ENCODE data around the gene FLAD1.

Gene FLAD1

DNA sequence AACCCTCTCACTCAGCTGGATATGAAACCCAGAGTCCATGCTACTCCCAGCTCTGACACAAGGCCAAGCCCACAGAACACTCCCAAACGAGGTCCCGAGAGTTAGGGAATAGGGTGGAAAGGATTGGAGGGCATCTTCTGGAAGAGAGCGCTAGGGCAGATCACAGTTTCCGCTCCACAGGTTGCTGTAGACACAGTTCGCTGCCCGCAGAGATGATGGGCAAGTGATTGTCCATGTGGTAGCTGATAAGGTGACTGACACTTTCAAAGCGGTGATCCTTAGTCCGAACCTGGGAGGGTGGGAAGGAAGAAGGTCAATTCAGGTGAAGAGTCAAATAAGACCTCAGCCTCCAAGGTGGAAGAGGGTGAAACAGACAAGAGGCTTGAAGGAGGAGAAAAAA lies 19.5 kb upstream of the FLAD1 start:
- TF ChIP-seq CTCF (IDR thresholded peaks at IDR 0.05; ENCODE audit: low read length, missing control alignments), result no peak

GRCh38 chr1:154964359-154964758 lies 18.8 kb upstream of the FLAD1 start:
- no peak for TF ChIP-seq CTCF (IDR thresholded peaks at IDR 0.05; ENCODE audit: low read length, missing control alignments)
- no peak for DNase-seq (ENCODE audit: low read depth)
- no peak overlapping the region for H3K4me3 ChIP-seq (replicated peaks; ENCODE audit: low read depth, low read length)

More for the DNA sequence above, 19.5 kb upstream of the FLAD1 start:
- DNase-seq (ENCODE audit: low read depth), result no peak
- H3K4me3 ChIP-seq (replicated peaks; ENCODE audit: low read depth, low read length), result no peak overlapping the region

GRCh38 chr1:154966111-154966510 lies 17.0 kb upstream of the FLAD1 start:
- TF ChIP-seq CTCF (IDR thresholded peaks at IDR 0.05; ENCODE audit: low read length, missing control alignments), result no peak
- H3K4me3 ChIP-seq (replicated peaks; ENCODE audit: low read depth, low read length), result no peak overlapping the region
- no peak for DNase-seq (ENCODE audit: low read depth)

GRCh38 chr1:154967331-154967950 lies 15.7 kb upstream of the FLAD1 start:
- peak overlapping the region; percentile 83 for H3K4me3 ChIP-seq (replicated peaks; ENCODE audit: low read depth, low read length)
- no peak for DNase-seq (ENCODE audit: low read depth)
- no peak for TF ChIP-seq CTCF (IDR thresholded peaks at IDR 0.05; ENCODE audit: low read length, missing control alignments)

GRCh38 chr1:154968731-154969130 lies 14.4 kb upstream of the FLAD1 start:
- peak overlapping the region; percentile 83 for H3K4me3 ChIP-seq (replicated peaks; ENCODE audit: low read depth, low read length)
- TF ChIP-seq CTCF (IDR thresholded peaks at IDR 0.05; ENCODE audit: low read length, missing control alignments), result no peak
- DNase-seq (ENCODE audit: low read depth), result no peak

GRCh38 chr1:154969246-154969645 lies 13.9 kb upstream of the FLAD1 start:
- TF ChIP-seq CTCF (IDR thresholded peaks at IDR 0.05; ENCODE audit: low read length, missing control alignments), result no peak
- DNase-seq (ENCODE audit: low read depth), result no peak
- H3K4me3 ChIP-seq (replicated peaks; ENCODE audit: low read depth, low read length), result peak overlapping the region; percentile 83

- no peak for TF ChIP-seq CTCF (IDR thresholded peaks at IDR 0.05; ENCODE audit: low read length, missing control alignments)
- H3K4me3 ChIP-seq (replicated peaks; ENCODE audit: low read depth, low read length), result peak overlapping the region; percentile 83
- DNase-seq (ENCODE audit: low read depth), result no peak
These were observed 13.2 kb upstream of the FLAD1 start for GRCh38 chr1:154969860-154970452.

Measured in fibroblast of pulmonary artery (primary cell).